ENCODE measurements around the gene UNC13D.
"Not testable (repeated sequence)": the region's sequence is repeated elsewhere in the genome, so short reads cannot be mapped to it uniquely, and the experiment has no call there.

Gene UNC13D

GRCh38 chr17:75791254-75791653 lies 53.0 kb downstream of the UNC13D start:
- DNase-seq = no peak

DNA sequence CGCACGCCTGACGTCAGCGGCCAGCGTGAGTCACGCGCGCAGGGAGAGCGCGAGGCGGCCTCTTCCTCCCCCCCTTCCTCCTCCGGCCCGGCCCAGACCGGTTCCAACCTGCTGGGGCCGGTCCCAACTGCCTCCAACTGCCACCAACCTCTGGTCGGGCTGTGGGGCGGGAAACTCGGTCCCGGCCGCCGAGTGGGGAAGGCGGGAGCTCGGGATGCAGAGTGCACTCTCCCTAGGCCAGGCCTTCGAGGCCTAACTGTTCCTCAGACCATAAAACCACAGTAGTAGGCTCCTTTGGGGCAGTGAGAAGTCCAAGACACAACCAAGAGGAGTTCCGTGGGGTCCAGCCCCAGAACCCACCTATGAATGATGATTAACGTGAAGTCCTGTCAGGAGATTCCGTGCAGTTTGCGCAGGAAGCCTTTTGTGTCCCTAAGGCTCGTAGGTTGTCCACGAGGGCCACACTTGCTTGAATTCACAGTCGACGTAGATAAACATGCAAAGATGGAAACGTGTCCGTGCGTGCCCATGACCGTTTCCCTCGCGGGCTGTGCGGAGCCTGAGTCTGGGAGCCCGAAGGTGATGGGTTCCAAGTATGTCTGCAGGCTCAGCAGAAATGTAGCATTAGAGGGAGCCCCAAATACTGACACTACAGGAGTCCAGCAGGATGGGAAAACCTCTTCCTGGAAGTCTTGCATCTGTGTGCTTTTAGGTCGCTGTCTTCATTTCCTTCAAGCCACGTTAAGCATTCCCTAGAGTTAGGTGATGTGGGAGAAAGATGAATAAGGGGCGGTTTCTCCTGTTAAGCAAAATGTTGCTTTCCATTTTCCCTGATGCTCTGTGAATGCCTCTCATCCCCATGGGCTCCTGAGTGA lies 59.0 kb downstream of the UNC13D start:
- DNase-seq = peak in 1 of 2 experiments; percentile 92

DNA sequence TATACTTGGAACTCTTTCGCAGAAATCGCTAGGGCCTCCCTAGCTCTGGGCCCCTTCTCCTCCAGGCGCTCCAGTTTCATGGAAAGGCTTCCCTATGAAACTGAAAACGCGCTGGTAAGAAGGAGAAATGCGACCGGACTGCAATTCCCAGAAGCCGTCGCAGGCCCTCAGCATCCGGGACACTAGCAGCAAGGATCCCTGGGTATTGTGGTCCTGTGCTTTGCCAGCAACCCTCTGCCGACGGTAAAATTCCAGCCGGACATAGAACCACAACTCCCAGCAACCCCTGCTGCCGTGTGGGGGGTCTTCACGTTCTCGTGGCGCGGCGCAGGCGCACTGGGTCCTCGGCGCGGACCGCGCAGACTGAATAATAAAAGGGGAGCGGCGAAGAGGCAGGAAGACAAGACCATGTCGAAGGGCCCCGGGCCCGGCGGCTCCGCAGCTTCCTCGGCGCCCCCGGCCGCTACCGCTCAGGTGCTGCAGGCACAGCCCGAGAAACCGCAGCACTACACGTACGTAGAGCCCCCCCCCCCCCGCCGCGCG lies 59.7 kb downstream of the UNC13D start, which contains the start of gene UNK:
Gene UNK, plus strand, starts transcription at position 334 of the 543 bp plus-strand sequence. Its CDS starts 75 bp downstream, at position 409.
- peak; percentile 95 to 96 for DNase-seq

- DNase-seq = no peak
These were observed 60.3 kb downstream of the UNC13D start for GRCh38 chr17:75783803-75784472.

GRCh38 chr17:75783069-75783783 lies 61.0 kb downstream of the UNC13D start:
- DNase-seq = no peak

- no peak for DNase-seq
These were observed 64.0 kb downstream of the UNC13D start for GRCh38 chr17:75779987-75780889.

- DNase-seq = peak; percentile 95
These were observed 64.8 kb downstream of the UNC13D start for GRCh38 chr17:75779250-75779986.

- no peak for DNase-seq
These were observed 65.3 kb downstream of the UNC13D start for GRCh38 chr17:75778861-75779249.

GRCh38 chr17:75778066-75778860 lies 65.9 kb downstream of the UNC13D start:
- DNase-seq = not testable (repeated sequence)

GRCh38 chr17:75777296-75777922 lies 66.8 kb downstream of the UNC13D start:
- DNase-seq = no peak
